OCI-LY1 (cell line): ENCODE results near the gene FBXL3.

Source experiments
- EZH2 ChIP-seq: fragments of 200-600 bp; sonication (generic), shearing (Covaris generic); IDR thresholded peaks from 2 replicates; pipeline ENCODE4 v1.8.0; 2017; ENCODE audit warnings: borderline replicate concordance, mixed run types, mild to moderate bottlenecking, antibody characterized with exemption, low read length, moderate library complexity, mixed read lengths
- TF ChIP-seq, protein P1 (sequence below): fragments of 200-600 bp; sonication (generic), shearing (Covaris generic); IDR thresholded peaks from 2 replicates; pipeline ENCODE4 v1.5.1; 2017; ENCODE audit warnings: mild to moderate bottlenecking, antibody characterized with exemption, low read length, moderate library complexity, mixed read lengths

DNA sequence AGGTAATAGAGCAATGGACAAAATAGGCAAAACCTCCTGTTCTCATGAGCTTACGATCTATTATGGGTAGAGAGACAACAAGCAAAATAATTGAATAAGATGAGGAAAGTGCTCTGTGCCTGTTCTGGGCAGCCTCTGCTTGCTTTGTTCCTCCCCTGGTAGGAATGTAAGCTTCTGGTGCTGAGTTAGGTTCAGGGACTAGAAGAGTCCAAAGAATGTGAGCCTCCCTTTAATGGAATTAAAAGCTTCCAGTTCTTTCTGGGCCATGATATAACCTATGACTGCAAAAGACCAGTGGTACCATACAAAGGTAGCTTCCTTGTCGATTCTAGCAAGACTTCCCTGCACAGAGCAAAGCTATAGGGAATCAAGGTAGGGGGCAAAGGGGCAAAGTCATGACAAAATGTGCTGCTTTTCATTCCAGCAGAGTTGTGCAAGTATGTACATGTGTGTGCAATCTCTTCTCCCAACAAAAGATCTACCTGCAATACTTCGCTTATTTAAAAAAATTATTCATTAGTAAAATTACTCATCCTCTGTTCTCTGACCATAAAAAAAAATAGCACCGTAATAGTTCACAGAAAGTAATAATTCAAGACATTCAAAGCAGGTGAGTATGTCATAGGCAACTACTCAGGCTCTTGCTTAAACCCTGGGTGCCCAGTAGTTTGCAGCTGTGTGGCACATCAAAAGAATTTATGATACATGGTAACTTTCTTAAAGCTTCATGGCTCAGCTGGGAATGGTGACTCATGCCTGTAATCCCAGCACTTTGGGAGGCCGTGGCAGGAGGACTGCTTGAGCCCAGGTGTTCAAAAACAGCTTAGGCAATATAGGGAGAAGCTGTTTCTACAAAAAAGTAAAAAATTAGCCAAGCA, 57.2 kb downstream of the FBXL3 start:
- TF ChIP-seq, protein P1, sequence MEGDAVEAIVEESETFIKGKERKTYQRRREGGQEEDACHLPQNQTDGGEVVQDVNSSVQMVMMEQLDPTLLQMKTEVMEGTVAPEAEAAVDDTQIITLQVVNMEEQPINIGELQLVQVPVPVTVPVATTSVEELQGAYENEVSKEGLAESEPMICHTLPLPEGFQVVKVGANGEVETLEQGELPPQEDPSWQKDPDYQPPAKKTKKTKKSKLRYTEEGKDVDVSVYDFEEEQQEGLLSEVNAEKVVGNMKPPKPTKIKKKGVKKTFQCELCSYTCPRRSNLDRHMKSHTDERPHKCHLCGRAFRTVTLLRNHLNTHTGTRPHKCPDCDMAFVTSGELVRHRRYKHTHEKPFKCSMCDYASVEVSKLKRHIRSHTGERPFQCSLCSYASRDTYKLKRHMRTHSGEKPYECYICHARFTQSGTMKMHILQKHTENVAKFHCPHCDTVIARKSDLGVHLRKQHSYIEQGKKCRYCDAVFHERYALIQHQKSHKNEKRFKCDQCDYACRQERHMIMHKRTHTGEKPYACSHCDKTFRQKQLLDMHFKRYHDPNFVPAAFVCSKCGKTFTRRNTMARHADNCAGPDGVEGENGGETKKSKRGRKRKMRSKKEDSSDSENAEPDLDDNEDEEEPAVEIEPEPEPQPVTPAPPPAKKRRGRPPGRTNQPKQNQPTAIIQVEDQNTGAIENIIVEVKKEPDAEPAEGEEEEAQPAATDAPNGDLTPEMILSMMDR: no peak
- no peak for TF ChIP-seq EZH2
